Endothelial cell of umbilical vein (primary cell): Measurements from ENCODE around the gene MLYCD. TPM values are rescaled to one million over a fixed set of nuclear protein-coding genes. Genes with fewer than 3 reads are reported as not detected.

Source experiments
- BruUV-seq: library from RNA; stranded (reverse); fragments of 400-500 nt; replicated peaks from 2 replicates; lab custom pipeline; 2021; lab: Mats Ljungman, UMichigan
- CTCF ChIA-PET: fragments of 300-600, 350-600 bp; sonication (Branson Sonifier 250); formaldehyde crosslinking; loops from one replicate; lab custom pipeline; 2021; ENCODE audit warnings: antibody characterized with exemption, inconsistent platforms; lab: Charles Lee
- POLR2A ChIA-PET: fragments of 300-600, 350-600 bp; sonication (Branson Sonifier 250); formaldehyde crosslinking; loops from one replicate; lab custom pipeline; 2021; ENCODE audit warnings: antibody characterized with exemption, inconsistent platforms; lab: Charles Lee
- DNase-seq: peaks from one replicate; pipeline ENCODE4 v3.0.0-alpha.2; 2011; ENCODE audit warnings: low read depth, low spot score
- FAIRE-seq: peaks from 2 replicates; lab custom pipeline; 2011; peaks lifted over from hg19 to GRCh38; lab: Jason Lieb, UNC
- H2AFZ ChIP-seq: 2 replicates; pipeline ENCODE4 v1.6.0; 2012; ENCODE audit warnings: low read depth, low read length, control low read depth, inconsistent platforms
- H3K27ac ChIP-seq: 2 replicates; pipeline ENCODE4 v1.5.1; 2011; ENCODE audit warnings: low read depth, mild to moderate bottlenecking, control low read depth, low read length, moderate library complexity; ENCODE audit not compliant: insufficient read depth
- H3K27me3 ChIP-seq, 2 experiments: 2 replicates each; pipeline versions ENCODE4 v1.6.0 to v1.6.1; 2011; ENCODE audit warnings: low read length in 2 of 2, mixed read lengths in 1 of 2; ENCODE audit not compliant: control insufficient read depth in 2 of 2, insufficient read depth in 2 of 2
- H3K36me3 ChIP-seq, 2 experiments: 2 replicates in 1 of 2; 3 replicates in 1 of 2; pipeline ENCODE4 v1.5.1; 2011; ENCODE audit warnings: low read length in 2 of 2, mild to moderate bottlenecking in 1 of 2, moderate library complexity in 1 of 2; ENCODE audit not compliant: control insufficient read depth in 2 of 2, insufficient read depth in 2 of 2; ENCODE audit errors: extremely low read depth in 1 of 2
- H3K4me1 ChIP-seq: 3 replicates; pipeline ENCODE4 v1.5.1; 2011; ENCODE audit warnings: mild to moderate bottlenecking, low read length; ENCODE audit not compliant: control insufficient read depth, insufficient read depth; ENCODE audit errors: extremely low read depth
- H3K4me2 ChIP-seq: 2 replicates; pipeline ENCODE4 v1.6.1; 2011; ENCODE audit warnings: low read length, control low read depth, mixed read lengths; ENCODE audit not compliant: insufficient read depth
- H3K4me3 ChIP-seq, 3 experiments: fragments of 200-600 bp in 1 of 3; sonication (generic), shearing (Covaris generic) in 1 of 3; replicated peaks in 1 of 3; 2 replicates each; pipeline ENCODE4 v1.5.1; 2011 to 2016; ENCODE audit warnings: control low read depth in 3 of 3, low read length in 3 of 3, mild to moderate bottlenecking in 2 of 3, inconsistent platforms in 1 of 3, low read depth in 1 of 3, moderate library complexity in 1 of 3; ENCODE audit not compliant: insufficient read depth in 1 of 3
- H3K79me2 ChIP-seq: 2 replicates; pipeline ENCODE4 v1.6.0; 2012; ENCODE audit warnings: low read length, inconsistent platforms; ENCODE audit not compliant: control insufficient read depth, insufficient read depth
- H3K9ac ChIP-seq: replicated peaks from 2 replicates; pipeline ENCODE3; 2011; ENCODE audit warnings: low read length, control low read depth; ENCODE audit not compliant: insufficient read depth; ENCODE audit errors: extremely low read depth
- H3K9me1 ChIP-seq: replicated peaks from 3 replicates; pipeline ENCODE4 v1.6.0; 2011; ENCODE audit warnings: mild to moderate bottlenecking, low read length; ENCODE audit not compliant: control insufficient read depth, insufficient read depth; ENCODE audit errors: extremely low read depth
- H3K9me3 ChIP-seq: replicated peaks from 2 replicates; pipeline ENCODE4 v1.5.1; 2012; ENCODE audit warnings: low read length, inconsistent platforms; ENCODE audit not compliant: control insufficient read depth, insufficient read depth
- H4K20me1 ChIP-seq: replicated peaks from 2 replicates; pipeline ENCODE3; 2011; ENCODE audit warnings: mild to moderate bottlenecking, low read length; ENCODE audit not compliant: control insufficient read depth, insufficient read depth; ENCODE audit errors: extremely low read depth
- EZH2 ChIP-seq: IDR thresholded peaks from 2 replicates; pipeline ENCODE4 v1.6.1; 2012; ENCODE audit warnings: borderline replicate concordance, low read depth, mild to moderate bottlenecking, moderate library complexity, low read length, inconsistent platforms; ENCODE audit not compliant: severe bottlenecking
- FOS ChIP-seq: IDR thresholded peaks from 2 replicates; pipeline ENCODE4 v1.6.1; 2011; ENCODE audit warnings: mild to moderate bottlenecking, low read length, moderate library complexity, borderline replicate concordance; ENCODE audit not compliant: insufficient read depth
- GATA2 ChIP-seq: IDR thresholded peaks from 2 replicates; pipeline ENCODE4 v1.7.0; 2011; ENCODE audit warnings: low read depth, mild to moderate bottlenecking, moderate library complexity, mixed read lengths, low read length; ENCODE audit not compliant: insufficient read length, insufficient read depth
- JUN ChIP-seq: IDR thresholded peaks from 2 replicates; pipeline ENCODE4 v1.6.1; 2011; ENCODE audit warnings: borderline replicate concordance, low read depth; ENCODE audit not compliant: insufficient read length, insufficient read depth
- MYC ChIP-seq: IDR thresholded peaks from one replicate; pipeline ENCODE4 v1.6.1; 2011; ENCODE audit warnings: mild to moderate bottlenecking, low read depth, low read length
- POLR2A ChIP-seq: IDR thresholded peaks from 2 replicates; pipeline ENCODE4 v1.6.1; 2012; ENCODE audit warnings: low read depth, mild to moderate bottlenecking, control low read depth, low read length
- POLR2AphosphoS5 ChIP-seq: IDR thresholded peaks from 2 replicates; pipeline ENCODE4 v1.6.1; 2012; ENCODE audit warnings: low read depth, mild to moderate bottlenecking, control low read depth, low read length, moderate library complexity; ENCODE audit not compliant: insufficient read depth
- dilution Hi-C: fragments of 300-500 bp; cut with MboI; formaldehyde crosslinking; loops from one replicate; pipeline ENCODE4 v1.15.0; 2019; ENCODE audit warnings: low sequenced_read_pairs; ENCODE audit not compliant: extremely low pct_ligation_motif_present
- intact Hi-C: fragments of 100-400 bp; cut with micrococcal nuclease; formaldehyde crosslinking; loops from one replicate; pipeline ENCODE4 v1.10.0; 2022
- polyA plus RNA-seq, 4 experiments: library from polyadenylated mRNA; depleted of rRNA in 3 of 4; stranded (reverse) in 3 of 4; unstranded in 1 of 4; fragments of >200 nt; gene quantifications; 2 replicates each; pipeline versions ENCODE4 v1.2.1 to v1.2.3, GENCODE V29; 2011 to 2012; ENCODE audit warnings: missing spikeins in 1 of 4
- total RNA-seq: library from RNA; stranded (reverse); gene quantifications from 2 replicates; pipeline ENCODE4 v1.2.3, GENCODE V29; 2021
- TF ChIP-seq, protein P1 (sequence below), 2 donors: IDR thresholded peaks; 1 replicate in 1 of 2; 2 replicates in 1 of 2; pipeline ENCODE4 v1.5.1; 2011; ENCODE audit warnings: low read length in 2 of 2, mild to moderate bottlenecking in 2 of 2, moderate library complexity in 2 of 2, control low read depth in 1 of 2, inconsistent platforms in 1 of 2, low read depth in 1 of 2; ENCODE audit not compliant: insufficient read depth in 1 of 2; ENCODE audit errors: extremely low read depth in 1 of 2
- TF ChIP-seq, protein P2 (sequence below): IDR thresholded peaks from 2 replicates; pipeline ENCODE4 v1.6.1; 2011; ENCODE audit not compliant: insufficient read depth, insufficient read length

The MLYCD gene
- total and polyA plus RNA-seq, 2 donors (not counting 3 experiments of a cell fraction or from before 2014, with no cell fraction given), result 2.0 to 3.4 TPM

DNA sequence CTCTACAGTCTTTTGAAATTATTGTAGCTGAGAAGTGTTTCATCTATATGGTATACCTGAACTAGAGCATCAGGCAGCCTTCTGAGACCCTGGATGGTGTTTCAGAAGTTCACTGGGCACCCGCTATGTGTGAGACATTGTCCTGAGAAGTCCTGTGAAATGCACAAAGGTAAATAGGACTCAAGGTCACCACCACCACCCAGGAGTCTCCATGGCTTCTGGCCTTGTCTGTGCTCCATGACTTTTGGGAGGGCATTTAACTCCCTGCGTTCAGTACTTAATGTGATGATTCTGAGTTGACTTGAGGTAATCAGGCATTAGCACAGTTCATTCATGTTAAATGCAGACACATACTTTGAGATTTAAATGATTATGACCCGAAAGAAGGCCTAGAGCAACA, 1.1 kb downstream of the MLYCD start:
- Histone ChIP-seq H3K4me1 (peaks cover 10% of the 10 kb centered on the region), H3K4me2 (peak overlapping the region; percentile 80), H3K9me3 (no peaks in the 10 kb centered on the region), H3K9ac (peak overlapping the region; percentile 44), H3K9me1 (no peaks in the 10 kb centered on the region), H3K4me3 (peak overlapping the region in 2 of 3 experiments; percentile 45 to 55), H3K79me2 (no peaks in the 10 kb centered on the region), H3K36me3 (no peaks in the 10 kb centered on the region), H2AFZ (peak overlapping the region; percentile 81), H3K27me3 (no peaks in the 10 kb centered on the region), H4K20me1 (no peaks in the 10 kb centered on the region), H3K27ac (no peak overlapping the region)
- intact Hi-C loops (loop anchor here (1.0 to 5.0 kb wide), 2 partner anchors 53 to 63 kb away; partner anchors contain the start of gene OSGIN1), dilution Hi-C loops (no loop called here)
- no peak for TF ChIP-seq MYC
- no peak for TF ChIP-seq JUN
- TF ChIP-seq POLR2AphosphoS5, result no peak
- TF ChIP-seq POLR2A, result no peak
- TF ChIP-seq EZH2, result no peak
- no peak for TF ChIP-seq FOS
- TF ChIP-seq, protein P1, sequence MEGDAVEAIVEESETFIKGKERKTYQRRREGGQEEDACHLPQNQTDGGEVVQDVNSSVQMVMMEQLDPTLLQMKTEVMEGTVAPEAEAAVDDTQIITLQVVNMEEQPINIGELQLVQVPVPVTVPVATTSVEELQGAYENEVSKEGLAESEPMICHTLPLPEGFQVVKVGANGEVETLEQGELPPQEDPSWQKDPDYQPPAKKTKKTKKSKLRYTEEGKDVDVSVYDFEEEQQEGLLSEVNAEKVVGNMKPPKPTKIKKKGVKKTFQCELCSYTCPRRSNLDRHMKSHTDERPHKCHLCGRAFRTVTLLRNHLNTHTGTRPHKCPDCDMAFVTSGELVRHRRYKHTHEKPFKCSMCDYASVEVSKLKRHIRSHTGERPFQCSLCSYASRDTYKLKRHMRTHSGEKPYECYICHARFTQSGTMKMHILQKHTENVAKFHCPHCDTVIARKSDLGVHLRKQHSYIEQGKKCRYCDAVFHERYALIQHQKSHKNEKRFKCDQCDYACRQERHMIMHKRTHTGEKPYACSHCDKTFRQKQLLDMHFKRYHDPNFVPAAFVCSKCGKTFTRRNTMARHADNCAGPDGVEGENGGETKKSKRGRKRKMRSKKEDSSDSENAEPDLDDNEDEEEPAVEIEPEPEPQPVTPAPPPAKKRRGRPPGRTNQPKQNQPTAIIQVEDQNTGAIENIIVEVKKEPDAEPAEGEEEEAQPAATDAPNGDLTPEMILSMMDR (IDR thresholded peaks at IDR 0.05; ENCODE audit: extremely low read depth in 1 of 2, insufficient read depth in 1 of 2, low read depth in 1 of 2, low read length in 2 of 2), result no peak
- TF ChIP-seq, protein P2, sequence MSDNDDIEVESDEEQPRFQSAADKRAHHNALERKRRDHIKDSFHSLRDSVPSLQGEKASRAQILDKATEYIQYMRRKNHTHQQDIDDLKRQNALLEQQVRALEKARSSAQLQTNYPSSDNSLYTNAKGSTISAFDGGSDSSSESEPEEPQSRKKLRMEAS, result no peak
- TF ChIP-seq GATA2, result no peak
- DNase-seq, result no peak
- POLR2A ChIA-PET, result interaction anchor here (1.3 kb wide), 1 partner anchor 53 kb away, joined by 3 read pairs; the partner anchor contains the start of gene OSGIN1
- no peak for FAIRE-seq
- CTCF ChIA-PET, result interaction anchor here (0.9 to 1.6 kb wide), 4 partner anchors 28 to 85 kb away, joined by 3 read pairs; no protein-coding TSS in a partner anchor
- BruUV-seq, result TSS peak; percentile 42
